GM18867 (cell line): ENCODE data around the gene FBLIM1.
A peak's percentile ranks its signal among the peaks of the same experiment; 100 is the strongest.

ENCODE experiments used
- ATAC-seq: cut with Tn5 transposase; IDR thresholded peaks from one replicate; pipeline ENCODE4 v1.9.1; 2021; ENCODE audit warnings: mild to moderate bottlenecking, moderate library complexity; ENCODE audit not compliant: unreplicated experiment

FBLIM1 gene, protein sequence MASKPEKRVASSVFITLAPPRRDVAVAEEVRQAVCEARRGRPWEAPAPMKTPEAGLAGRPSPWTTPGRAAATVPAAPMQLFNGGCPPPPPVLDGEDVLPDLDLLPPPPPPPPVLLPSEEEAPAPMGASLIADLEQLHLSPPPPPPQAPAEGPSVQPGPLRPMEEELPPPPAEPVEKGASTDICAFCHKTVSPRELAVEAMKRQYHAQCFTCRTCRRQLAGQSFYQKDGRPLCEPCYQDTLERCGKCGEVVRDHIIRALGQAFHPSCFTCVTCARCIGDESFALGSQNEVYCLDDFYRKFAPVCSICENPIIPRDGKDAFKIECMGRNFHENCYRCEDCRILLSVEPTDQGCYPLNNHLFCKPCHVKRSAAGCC

DNA sequence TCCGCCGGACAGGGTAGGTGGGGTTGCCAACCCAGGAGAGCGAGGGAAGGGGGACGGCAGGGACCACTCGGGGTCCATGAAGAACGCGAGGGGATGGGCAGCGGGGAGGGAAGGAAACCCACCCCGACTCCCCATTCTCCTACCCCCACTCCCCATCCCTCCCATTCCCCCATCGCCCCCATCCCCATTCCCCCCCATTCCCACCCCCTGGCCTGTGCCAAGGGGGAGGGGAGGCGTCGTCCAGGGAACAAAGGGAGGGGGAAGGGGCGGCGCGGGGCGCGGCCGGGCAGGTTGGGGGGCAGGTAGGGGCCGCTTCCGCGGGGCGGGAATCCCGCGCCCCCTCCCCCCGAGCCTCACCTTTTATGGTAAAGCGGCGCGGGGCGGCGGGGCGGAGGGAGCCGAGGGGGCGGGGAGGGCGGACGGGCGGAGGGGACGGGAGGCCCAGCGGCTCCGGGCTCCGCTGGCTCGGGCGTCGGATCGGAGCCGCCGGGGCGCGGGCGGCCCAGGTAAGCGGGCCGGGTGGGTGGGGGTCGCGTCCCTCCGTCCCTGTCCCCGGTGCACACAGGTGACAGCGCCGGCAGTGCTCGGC lies at the start of gene FBLIM1:
Gene FBLIM1, plus strand, starts transcription at position 453 of the 589 bp plus-strand sequence. CDS start 6,189 bp downstream, outside the sequence.
- ATAC-seq: no peak

- ATAC-seq: no peak
These were observed 49.4 kb upstream of the FBLIM1 start for GRCh38 chr1:15709226-15709625.

- peak; percentile 54 for ATAC-seq
These were observed 46.4 kb upstream of the FBLIM1 start for GRCh38 chr1:15712168-15712567.

DNA sequence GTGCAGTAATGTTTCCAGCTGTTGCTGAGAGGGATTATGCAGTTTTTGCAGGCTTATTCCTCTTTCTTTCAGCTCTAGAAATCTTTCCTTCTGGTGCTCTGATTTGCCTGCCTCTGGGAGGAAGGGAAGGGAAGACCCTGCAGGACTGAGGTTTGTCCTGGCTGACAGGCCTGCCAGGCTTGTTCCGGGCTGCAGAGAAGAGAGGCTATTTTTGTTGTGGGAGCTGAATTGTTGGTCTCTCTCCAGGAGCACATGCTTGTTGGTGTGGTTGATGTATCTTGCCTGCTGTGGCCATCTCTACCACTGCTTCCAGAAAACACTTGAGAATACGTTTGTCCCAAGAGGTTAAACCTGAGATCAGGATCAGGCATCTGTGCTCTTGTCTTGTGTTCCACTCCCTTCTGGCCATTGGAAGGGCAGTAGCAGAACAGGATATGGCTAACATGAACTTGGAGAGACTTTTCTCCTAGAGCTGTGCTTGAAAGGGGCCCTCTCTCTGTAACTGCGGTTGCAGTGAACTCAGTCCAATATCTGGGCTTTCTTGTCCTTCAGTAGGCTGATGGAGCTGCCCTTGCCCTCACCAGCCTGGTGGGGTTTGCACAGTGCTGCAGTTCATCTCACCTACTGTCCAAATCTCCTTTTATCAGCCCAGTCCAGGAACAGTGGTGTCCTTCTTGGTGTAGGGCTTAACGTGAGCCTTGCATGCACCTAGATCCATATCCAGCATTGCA lies 44.0 kb upstream of the FBLIM1 start:
- ATAC-seq: no peak

GRCh38 chr1:15717418-15718125 lies 41.0 kb upstream of the FBLIM1 start:
- ATAC-seq: no peak

DNA sequence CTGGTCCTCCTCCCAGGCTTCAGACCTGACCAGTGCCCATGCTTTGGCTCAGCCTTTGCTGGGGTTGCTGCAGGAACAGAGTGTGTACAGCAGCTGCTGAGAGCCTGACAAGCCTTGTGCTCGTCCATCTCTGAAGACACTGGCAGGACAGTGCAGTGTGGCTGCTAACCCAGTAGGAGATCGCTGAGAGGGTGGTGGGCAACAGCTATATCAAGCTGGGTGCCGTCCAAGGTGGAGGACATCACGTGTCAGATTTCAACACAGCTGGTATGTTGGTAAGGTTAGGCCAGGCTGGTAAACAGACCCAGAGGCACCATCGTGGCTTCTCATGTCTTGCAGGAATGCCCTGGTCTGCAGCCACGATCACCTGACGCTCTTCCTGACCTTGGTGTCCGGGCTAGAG lies 40.4 kb upstream of the FBLIM1 start:
- ATAC-seq: no peak

GRCh38 chr1:15719381-15720120 lies 39.0 kb upstream of the FBLIM1 start:
- ATAC-seq: no peak

- ATAC-seq: no peak
These were observed 37.7 kb upstream of the FBLIM1 start for GRCh38 chr1:15720861-15721260.

DNA sequence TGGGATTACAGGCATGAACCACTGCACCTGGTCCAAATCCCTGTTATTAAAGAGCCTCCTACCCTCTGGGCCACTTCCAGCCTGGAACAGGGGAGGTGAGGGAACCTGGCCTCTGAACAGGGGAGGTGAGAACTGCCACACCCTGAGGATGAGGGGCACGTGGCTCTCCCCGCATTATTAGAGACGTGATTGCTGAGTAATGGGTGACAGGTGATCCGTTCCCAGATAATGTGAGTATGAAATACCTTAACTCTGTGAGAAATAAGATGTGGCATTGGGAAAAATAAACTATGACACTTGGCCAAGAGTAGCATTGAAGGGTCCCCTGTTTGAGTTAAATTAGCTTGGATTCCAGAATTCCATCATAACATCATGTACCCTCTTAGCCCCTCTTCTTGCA lies 36.2 kb upstream of the FBLIM1 start:
- ATAC-seq: no peak

DNA sequence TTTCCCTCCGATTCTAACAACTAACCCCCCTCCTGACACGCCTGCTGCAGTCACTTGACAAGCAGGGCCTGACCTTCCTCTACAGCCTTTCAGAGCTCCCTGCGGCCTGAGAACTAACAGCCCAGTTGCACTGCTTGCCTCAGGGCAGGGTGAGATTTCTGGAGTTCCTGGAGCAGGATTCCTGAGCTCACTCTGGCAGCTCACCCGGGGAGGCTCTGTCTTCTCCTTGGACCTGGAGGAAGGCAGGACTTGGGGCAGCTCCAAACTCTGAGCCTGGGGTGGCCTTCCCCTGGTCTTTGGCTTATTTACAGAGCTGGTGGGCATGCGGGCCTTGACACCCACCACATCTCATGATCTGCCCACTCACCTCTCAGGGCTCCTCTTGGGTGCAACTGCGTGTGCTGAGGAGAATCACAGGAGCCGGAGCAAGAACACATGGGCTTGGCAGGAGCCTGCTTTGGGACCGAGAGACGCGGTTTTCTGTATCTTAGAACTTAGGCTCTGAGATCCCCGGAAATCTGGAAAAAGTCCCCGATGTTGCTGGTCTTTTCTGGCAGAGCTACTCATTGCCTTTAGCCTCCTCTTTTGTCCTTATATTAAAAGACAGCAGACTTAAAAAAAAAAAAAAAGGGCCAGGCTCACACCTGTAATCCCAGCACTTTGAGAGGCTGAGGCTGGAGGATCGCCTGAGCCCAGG lies 35.6 kb upstream of the FBLIM1 start:
- no peak for ATAC-seq

DNA sequence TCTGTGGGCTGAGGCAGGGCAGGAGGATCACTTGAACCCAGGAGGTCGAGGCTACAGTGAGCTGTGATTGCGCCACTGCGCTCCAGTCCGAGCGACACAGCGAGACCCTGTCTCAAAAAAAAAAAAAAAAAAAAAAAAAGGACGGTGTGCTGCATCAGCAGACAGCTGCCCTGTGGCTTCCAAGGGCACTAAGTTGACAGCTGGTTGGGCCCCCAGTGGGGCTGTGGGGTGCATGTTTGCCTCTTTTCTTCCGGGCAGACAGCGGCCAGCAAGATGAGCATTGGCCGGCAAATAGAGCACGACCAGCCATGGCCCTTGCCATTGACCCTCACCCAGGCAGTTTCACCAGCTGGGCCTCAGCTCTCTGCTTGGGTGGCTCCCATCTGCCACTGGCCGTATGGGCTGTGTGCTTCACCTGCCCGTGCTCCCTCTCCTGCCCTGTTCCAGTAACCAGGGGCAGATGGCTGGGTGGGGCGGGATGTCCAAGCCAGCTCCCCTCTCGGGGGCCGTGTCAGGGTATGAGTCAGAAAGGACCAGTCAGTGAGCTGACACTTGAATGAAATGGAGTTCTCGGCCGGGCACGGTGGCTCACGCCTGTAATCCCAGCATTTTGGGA lies 34.9 kb upstream of the FBLIM1 start:
- ATAC-seq: no peak

- ATAC-seq: no peak
These were observed 33.4 kb upstream of the FBLIM1 start for GRCh38 chr1:15724949-15725880.

GRCh38 chr1:15726508-15726907 lies 32.1 kb upstream of the FBLIM1 start:
- ATAC-seq: no peak

- no peak for ATAC-seq
These were observed 31.6 kb upstream of the FBLIM1 start for GRCh38 chr1:15727021-15727420.

DNA sequence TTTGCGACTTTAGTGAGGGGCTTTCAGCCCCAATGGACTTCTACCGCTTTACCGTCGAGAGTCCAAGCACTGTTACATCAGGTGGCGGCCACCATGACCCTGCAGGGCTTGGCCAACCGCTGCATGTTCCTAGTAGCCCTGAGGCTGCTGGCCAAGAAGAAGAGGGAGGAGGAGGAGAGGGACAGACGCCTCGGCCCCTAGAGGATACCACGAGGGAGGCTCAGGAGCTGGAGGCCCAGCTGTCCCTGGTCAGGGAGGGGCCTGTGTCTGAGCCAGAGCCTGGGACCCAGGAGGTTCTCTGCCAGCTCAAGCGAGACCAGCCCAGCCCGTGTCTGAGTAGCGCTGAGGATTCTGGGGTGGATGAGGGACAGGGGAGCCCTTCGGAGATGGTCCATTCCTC lies 31.2 kb upstream of the FBLIM1 start:
- no peak for ATAC-seq

- ATAC-seq: no peak
These were observed 30.6 kb upstream of the FBLIM1 start for GRCh38 chr1:15727866-15728534.

- ATAC-seq: no peak
These were observed 29.5 kb upstream of the FBLIM1 start for GRCh38 chr1:15728937-15729657.
